ENCODE results near the gene ENPP5.
A peak's percentile ranks its signal among the peaks of the same experiment; 100 is the strongest.
"Not testable (repeated sequence)": the region's sequence is repeated elsewhere in the genome, so short reads cannot be mapped to it uniquely, and the experiment has no call there.

Gene ENPP5

DNA sequence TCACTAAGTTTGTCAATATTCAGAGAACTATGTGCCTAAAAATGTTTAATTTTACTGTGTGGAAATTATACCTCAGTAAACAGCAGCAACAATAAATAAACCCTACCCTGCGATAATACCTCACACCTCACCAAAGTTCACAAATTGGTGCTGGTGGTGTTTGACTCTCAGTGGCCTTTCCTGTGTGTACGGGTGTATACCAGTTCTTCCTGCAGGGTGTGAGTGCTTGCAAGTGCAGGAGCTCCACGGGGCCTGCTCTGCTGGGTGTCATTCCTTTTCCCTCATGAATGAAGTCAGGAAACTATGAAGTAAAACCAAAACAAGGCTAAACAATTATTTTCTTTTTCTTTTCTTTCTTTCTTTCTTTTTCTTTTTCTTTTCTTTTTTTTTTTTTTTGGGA, 4.1 kb upstream of the ENPP5 start:
- no peak for DNase-seq (ENCODE audit: low read depth)

DNA sequence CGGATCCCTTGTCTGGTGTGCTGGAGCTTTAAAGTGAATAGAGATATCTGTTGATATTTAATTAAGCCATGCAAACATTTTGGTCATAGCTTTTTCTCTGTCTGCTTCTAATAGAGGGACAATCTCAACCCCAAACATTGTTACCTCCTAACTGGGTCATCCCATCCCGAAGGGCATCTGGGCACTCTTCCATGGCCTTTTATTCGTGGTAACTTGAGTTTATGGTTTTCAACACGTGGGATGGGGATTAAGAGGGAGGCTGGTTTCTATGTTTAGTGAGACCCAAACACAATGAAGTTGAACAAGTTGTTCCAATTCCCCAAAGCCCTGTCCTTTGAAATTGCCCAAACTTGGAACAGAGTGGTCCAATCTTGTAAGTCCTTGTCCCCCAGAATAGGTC, 1.4 kb upstream of the ENPP5 start:
- no peak for DNase-seq (ENCODE audit: low read depth)

DNA sequence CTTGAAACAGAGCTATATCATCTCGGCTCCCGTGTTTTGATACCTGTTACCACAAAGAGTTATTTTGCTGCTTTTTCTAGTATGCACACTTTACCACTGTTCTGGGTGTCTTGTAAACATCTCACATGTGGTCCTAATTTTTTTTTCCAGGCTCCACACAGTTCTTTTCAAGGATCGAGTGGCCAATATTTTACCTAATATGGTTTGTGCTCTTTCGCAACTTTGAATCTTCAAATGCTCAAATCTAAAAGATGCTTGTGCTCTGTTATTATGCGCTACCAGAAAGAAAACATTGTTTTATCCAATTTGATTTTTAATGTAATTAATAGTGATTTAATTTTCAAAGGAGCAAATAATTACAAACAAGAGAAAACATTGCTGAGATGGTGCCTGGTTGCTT, 10.7 kb downstream of the ENPP5 start:
- DNase-seq (ENCODE audit: low read depth): no peak

DNA sequence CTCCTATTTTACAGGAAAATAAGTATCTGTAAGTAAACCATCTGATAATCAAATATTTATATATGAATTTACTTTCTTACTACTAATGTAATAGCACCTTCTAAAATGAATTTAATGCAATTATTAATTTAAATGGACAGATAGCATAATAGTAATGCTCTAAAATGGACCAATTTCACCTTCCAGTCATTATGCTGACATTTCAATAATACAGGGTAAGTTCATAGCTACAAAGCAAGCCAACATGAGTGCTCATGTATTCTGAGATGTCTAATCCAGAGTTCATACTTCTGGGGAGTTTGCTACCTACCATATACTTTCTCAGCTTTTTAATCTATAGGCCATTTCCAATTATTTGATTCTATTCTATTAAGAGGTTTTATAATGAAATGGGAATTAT, 11.6 kb downstream of the ENPP5 start:
- DNase-seq (ENCODE audit: low read depth): no peak

DNA sequence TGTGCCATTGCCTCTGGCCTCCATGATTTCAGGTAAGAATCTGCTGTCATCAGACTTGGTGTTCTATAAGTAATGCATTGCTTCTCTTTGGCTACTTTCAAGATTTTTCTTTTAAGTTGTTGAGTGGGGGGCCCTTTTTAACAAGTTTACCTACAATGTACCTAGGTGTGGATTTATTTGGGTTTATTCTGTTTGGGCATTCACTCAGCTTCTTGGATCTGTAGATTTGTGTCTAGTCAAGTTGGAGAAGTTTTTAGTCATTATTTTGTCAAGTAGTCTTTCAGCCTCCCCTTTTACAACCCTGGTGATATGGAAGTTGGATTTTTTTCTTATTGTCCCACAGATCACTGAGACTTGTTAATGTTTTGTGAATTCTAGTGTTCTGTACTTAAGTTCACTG, 14.1 kb downstream of the ENPP5 start:
- DNase-seq (ENCODE audit: low read depth): no peak

DNA sequence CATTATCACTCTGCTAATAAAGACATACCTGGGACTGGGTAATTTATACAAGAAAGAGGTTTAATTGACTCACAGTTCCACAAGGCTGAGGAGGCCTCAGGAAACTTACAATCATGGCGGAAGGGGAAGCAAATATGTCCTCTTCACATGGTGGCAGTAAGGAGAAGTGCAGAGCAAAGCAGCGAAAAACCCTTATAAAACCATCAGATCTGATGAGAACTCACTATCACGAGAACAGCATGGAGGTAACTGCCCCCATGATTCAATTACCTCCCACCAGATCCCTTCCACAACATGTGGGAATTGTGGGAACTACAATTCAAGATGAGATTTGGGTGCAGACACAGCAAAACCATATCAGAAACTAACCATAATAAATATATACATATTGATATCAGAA, 21.7 kb downstream of the ENPP5 start:
- not testable (repeated sequence) for DNase-seq (ENCODE audit: low read depth)

DNA sequence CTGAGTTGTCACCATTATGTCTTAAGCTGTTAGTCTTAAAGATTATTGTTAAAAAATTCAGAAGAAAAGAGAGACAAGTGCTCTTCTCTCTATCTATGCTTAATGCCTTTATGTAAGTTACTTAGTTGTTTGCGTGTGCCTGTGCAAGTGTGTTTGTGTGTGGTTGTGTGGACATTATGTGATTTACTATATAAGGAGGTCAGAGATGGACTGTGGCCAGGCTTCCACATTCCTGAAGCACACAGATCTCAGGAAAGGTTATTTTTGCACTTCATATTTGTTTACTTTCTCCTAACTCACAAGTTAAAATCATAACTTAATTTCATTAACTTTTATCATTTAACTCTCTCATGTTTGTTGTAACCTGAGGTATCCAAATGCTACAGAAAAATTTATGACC, 26.5 kb downstream of the ENPP5 start:
- no peak for DNase-seq (ENCODE audit: low read depth)

DNA sequence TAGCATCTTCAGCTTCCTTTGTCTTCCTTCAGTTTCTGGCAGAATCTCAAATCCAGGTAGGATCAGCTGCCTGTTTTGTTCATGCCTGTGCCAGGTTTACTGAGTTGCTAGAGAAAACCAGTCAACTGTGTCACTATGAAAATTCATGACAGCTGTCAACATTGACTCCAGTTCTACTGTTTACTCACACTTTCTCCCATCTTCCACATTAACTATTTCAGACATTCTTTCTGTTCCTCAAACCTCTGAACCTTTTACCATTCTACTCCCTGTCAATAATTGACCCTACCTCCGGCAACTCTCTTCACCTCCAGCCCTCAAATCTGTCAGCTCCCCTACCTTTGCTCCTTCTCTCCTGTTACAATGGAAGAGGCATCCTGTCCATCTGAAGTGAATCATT, 32.5 kb downstream of the ENPP5 start:
- no peak for DNase-seq (ENCODE audit: low read depth)

DNA sequence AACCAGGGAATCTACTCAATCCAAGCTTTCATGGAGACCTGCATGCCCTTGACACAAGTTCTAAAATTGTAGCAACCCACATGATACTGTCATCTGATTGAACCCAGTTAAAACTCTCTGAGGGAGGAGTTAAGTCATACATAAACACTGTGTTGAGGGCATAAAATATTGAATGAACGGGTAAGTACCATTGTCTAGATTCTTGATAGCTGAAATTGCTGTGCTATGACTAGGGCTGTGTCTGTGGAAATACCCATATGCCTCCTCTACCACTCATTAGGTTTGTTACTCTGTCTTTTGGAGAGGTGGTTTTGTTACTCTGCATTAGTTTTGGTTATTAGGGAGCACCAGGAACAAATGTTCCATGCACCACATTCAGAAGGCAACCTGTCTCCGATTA, 33.4 kb downstream of the ENPP5 start:
- DNase-seq (ENCODE audit: low read depth): no peak

DNA sequence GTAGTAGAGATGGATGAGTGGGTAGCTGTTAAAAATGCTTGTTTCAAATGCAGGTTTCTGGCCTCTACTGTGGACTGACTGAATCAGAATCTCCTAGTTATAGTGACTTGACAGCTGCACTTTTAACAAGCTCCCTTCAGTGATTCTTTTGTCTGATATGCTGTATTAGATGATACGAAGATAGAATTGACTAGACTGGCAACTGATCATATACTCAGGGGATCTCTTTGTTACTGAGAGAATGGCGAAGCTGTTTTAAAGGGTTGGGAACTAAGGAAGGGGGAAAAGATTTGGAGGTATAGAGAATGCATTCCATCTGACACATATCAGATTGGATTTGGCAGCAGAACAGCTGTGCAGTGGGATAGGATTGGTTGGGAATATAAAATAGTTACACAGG, 33.9 kb downstream of the ENPP5 start:
- no peak for DNase-seq (ENCODE audit: low read depth)

DNA sequence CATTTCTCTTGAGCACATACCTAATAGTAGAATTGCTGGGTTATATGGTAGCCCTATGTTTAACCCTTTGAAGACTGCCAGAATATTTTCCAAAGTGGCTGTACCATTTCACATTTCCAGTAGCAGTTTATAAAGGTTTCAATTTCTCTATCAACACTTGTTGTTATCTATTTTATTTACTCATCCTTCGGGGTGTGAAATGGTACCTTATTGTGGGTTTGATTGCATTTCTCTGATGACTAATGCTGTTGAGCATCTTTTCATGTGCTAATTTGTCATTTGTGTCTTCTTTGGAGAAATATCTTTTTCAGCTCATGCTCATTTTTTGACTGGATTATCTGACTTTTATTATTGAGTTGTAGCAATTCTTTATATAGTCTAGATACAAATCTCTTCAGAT, 35.6 kb downstream of the ENPP5 start:
- no peak for DNase-seq (ENCODE audit: low read depth)

DNA sequence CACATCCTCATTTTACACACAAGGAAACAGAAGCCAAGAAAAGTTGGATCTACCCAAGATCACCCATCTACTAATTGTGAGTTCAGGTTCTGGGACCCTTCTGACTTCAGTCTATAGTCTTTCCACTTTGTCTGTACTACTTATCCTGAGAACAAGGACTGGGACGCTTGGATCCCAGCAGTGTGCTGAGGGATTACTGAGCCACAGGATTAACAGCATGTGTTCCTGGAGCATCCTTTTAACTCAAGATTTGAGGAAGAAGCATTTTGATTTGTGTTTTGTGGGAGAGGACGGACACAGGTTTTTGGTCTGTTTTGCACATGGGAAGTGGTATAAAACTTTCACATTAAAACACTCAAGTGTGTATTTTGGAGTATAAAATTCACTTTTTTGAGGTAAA, 36.6 kb downstream of the ENPP5 start:
- no peak for DNase-seq (ENCODE audit: low read depth)

DNA sequence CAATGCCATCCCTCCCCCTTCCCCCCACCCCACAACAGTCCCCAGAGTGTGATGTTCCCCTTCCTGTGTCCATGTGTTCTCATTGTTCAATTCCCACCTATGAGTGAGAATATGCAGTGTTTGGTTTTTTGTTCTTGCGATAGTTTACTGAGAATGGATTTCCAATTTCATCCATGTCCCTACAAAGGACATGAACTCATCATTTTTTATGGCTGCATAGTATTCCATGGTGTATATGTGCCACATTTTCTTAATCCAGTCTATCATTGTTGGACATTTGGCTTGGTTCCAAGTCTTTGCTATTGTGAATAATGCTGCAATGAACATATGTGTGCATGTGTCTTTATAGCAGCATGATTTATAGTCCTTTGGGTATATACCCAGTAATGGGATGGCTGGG, 39.5 kb downstream of the ENPP5 start:
- not testable (repeated sequence) for DNase-seq (ENCODE audit: low read depth)

DNA sequence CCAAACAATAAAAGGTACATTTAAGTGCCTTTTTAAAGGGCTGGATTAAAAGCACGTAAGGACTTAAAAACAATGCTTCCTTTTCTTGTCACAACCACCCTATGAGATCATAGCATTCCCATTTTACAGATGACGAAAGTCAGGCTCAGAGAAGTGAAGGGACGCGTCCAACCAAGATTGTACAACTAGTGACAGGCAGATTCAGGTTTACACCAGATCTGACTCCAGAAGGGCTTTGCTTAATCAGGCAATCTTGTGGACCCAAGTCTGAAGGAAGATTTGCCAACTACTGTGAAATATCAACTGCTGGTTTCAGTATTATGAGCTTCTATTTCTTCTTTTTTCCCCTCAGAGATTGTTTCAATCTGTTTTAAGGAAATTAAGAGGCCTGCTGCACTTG, 40.1 kb downstream of the ENPP5 start:
- no peak for DNase-seq (ENCODE audit: low read depth)

DNA sequence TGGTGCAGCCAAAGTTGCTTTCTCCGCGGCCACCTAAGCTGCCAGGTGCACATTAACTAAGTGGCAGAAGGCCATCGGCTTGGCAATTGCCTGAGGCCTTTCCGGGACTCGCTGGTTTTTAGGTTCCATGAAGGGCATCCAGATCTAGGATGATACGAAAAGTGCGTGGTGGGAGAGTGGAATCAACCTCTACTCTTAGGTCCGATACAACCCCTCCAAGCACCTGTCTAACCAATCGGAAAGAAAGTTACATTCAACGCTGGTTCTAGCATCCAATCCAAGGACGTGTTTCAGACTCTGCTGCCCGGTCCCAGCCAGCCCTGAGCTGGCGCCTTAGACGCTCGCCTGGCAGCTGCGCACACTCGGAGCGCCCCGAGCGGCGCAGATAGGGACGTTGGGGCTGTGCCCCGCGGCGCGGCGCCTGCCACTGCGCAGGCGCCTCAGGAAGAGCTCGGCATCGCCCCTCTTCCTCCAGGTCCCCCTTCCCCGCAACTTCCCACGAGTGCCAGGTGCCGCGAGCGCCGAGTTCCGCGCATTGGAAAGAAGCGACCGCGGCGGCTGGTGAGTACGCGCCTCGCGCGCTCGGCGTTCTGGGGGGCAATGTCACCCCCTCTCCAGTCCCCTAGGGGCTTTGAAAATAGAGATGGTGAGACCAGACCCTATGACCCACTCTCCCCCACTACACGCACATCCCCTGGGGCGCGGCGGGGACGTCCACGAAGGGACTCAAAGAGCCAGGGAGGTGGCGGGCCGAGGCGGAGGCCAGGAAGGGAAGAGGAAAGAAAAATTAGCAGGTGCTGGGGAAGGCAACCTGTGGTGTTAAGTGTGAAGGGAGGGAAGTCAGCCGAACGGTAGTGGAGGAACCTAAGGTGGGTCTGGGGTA, 40.9 kb downstream of the ENPP5 start, which contains the start of gene ENPP4:
TSS of gene ENPP4 (plus strand) at position 361 of the 883 bp plus-strand sequence. CDS start 9,595 bp downstream, outside the sequence.
- peak; percentile 72 for DNase-seq (ENCODE audit: low read depth)

DNA sequence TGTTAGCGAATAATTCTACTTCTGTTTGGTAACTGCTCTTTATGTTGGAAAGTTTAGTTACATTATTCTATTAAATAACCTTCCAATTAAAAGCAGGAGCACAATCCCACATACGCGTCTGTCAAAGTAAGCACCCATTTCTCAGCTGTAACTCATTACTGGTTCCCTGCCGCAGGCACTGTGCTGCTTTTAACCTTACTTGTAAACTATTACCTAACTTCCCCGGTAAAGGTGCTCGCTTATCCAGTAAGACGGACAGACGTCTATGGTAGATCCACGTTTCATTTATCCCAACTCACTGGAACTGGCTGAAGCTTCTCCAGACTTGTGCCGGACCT, 41.5 kb downstream of the ENPP5 start:
- no peak for DNase-seq (ENCODE audit: low read depth)

DNA sequence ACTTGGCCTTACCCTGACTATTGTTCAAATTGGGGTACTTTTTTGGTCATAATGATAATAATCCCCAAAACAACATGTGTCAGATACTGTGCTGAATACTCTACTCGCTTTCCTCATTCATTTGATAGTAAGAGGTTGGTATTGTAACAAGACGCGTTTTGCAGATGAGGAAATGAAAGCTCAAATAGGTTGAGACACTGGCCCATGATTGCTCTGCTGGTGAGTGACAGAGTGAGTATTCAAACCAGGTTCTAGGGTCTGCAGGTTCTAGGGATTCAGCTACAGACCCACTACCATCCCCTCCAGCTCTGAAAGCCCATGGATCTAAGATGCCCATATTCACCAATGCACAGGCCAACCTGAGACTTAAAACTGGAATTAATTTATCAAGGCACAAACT, 42.3 kb downstream of the ENPP5 start:
- no peak for DNase-seq (ENCODE audit: low read depth)

DNA sequence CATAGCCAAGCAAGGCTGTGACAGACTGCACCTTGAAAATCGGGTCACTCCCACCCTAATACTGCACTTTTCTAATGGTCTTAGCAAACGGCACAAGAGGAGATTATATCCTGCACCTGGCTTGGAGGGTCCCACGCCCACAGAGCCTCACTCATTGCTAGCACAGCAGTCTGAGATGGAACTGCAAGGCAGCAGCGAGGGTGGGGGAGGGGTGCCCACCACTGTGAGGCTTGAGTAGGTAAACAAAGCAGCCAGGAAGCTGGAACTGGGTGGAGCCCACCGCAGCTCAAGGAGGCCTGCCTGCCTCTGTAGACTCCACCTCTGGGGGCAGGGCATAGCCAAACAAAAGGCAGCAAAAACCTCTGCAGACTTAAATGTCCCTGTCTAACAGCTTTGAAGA, 51.1 kb downstream of the ENPP5 start:
- DNase-seq (ENCODE audit: low read depth): not testable (repeated sequence)

DNA sequence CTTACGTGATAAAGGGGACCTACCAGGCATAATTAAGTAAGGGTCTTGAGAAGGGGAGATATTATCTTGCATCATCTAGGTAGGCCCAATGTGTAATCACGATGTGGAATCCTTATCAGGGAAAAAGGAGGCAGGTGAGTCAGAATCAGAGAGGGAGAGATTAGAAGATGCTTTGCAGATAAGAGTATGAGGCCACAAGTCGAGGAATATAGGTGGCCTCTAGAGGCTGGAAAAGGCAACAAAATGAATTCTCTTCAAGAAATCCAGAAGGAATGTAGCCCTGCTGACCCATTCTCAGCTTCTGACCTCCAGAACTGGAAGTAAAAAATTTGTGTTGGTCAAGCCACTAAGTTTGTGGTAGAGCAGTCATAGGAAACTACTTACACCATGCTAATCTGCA, 51.9 kb downstream of the ENPP5 start:
- DNase-seq (ENCODE audit: low read depth): no peak

DNA sequence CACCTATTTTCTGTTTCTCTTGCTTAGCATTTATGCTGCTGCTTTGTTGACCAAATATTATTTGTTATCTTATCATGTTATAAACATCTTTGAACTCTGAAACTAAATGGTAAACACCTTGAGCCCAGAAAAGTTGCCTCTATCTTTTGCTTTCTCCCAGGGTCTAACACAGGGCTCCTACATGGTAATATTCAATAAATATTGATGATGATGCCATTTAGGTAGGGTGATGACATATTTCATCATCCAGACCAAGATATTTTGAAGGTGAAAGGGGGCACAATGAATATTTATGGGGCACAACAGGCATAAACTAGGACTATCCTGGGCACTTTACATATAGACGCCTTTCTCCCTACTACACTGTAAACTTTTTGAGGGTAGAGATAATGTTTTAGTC, 52.6 kb downstream of the ENPP5 start:
- no peak for DNase-seq (ENCODE audit: low read depth)

DNA sequence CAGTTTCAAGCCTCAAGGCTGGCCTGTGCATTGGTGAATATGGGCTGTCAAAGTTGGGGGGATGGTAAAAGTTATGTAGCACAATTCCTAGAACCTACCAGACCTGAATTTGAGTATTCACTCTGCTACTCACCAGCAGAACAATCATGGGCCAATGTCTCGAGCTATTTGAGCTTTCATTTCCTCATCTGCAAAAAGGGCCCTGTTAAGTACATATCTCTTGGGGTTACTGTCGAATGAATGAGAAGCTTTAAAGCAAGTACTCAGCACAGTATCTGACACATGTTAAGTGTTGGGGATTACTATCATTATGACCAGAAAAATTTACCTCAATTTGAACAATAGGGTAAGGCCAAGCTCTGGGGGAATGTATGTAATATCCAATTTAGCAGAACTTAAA, 54.5 kb downstream of the ENPP5 start:
- no peak for DNase-seq (ENCODE audit: low read depth)

DNA sequence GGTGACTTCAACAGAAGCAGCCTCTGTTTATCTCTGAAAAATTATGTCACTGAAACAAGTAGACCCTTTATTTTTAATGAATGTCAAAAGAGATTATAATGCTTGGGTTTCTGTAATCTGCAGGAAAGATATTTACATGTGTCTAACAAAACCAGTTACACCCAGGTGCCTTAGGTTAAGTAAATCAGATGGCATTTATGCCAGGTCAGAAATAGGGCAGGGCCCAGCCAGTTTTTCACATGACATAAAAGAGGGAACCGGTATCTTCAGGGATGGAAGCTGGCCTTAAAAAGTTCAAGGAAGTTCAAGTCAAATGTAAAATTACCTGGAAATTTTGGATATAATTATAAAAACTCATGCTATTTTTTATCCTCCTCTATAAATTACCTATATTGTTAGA, 55.1 kb downstream of the ENPP5 start:
- DNase-seq (ENCODE audit: low read depth): no peak

DNA sequence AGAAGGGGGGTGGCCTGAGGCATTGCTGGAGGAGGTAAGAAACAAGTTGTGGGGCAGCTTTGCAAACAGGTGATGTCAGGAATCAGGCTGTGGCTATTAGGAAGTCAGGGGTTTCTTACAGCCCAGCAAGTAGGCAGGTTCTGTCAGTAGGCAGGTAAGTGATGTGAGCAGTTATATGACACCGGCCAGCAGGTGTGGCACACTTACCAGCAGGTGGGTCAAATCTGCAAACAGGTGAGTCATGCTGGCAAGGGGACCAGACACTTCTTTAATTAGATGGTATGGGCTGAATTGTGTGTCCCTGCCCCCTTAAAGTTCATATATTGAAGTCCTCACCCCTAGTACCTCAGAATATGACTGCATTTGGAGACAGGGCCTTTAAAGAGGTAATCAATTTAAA, 57.4 kb downstream of the ENPP5 start:
- no peak for DNase-seq (ENCODE audit: low read depth)
